Liver (tissue), 9 donors: ENCODE data around the gene ZNF506. TPM values are rescaled to one million over a fixed set of nuclear protein-coding genes. Genes with fewer than 3 reads are reported as not detected.

ENCODE experiments used
- DNase-seq: peaks from one replicate; pipeline ENCODE4 v3.0.0-alpha.2; 2017; ENCODE audit warnings: low spot score
- H3K27ac ChIP-seq, 2 donors: one replicate each; pipeline ENCODE4 v1.7.0; 2013; ENCODE audit warnings: inconsistent platforms in 2 of 2, low read length in 2 of 2, control low read depth in 1 of 2, low read depth in 1 of 2, mild to moderate bottlenecking in 1 of 2
- H3K27me3 ChIP-seq, 4 donors: one replicate each; pipeline versions ENCODE4 v1.6.1 to v1.7.0; 2013; ENCODE audit warnings: low read length in 3 of 4, inconsistent platforms in 1 of 4, mild to moderate bottlenecking in 1 of 4, moderate library complexity in 1 of 4; ENCODE audit not compliant: control insufficient read depth in 4 of 4, insufficient read depth in 4 of 4
- H3K36me3 ChIP-seq, 4 donors: one replicate each; pipeline versions ENCODE4 v1.6.1 to v1.7.0; 2013; ENCODE audit warnings: low read length in 3 of 4, mild to moderate bottlenecking in 3 of 4, low read depth in 1 of 4, moderate library complexity in 1 of 4; ENCODE audit not compliant: control insufficient read depth in 4 of 4, insufficient read depth in 3 of 4
- H3K4me1 ChIP-seq, 4 donors: one replicate each; pipeline versions ENCODE4 v1.6.1 to v1.7.0; 2013; ENCODE audit warnings: low read length in 3 of 4, mild to moderate bottlenecking in 3 of 4, moderate library complexity in 1 of 4; ENCODE audit not compliant: control insufficient read depth in 4 of 4, insufficient read depth in 4 of 4
- H3K4me3 ChIP-seq, 3 donors: one replicate each; pipeline versions ENCODE4 v1.6.1 to v1.7.0; 2013; ENCODE audit warnings: low read length in 3 of 3, control low read depth in 1 of 3, low read depth in 1 of 3, mild to moderate bottlenecking in 1 of 3
- H3K9ac ChIP-seq, 2 donors: one replicate each; pipeline ENCODE4 v1.7.0; 2013; ENCODE audit warnings: low read length in 2 of 2, mild to moderate bottlenecking in 2 of 2, moderate library complexity in 2 of 2, control low read depth in 1 of 2, low read depth in 1 of 2
- H3K9me3 ChIP-seq, 4 donors: one replicate each; pipeline versions ENCODE4 v1.6.1 to v1.7.0; 2013; ENCODE audit warnings: low read length in 3 of 4; ENCODE audit not compliant: control insufficient read depth in 4 of 4
- EGR1 ChIP-seq, 2 donors: IDR thresholded peaks; 2 replicates each; pipeline ENCODE4 v1.6.1; 2016 to 2018; ENCODE audit warnings: antibody characterized with exemption in 2 of 2, low read depth in 2 of 2
- FOXA1 ChIP-seq: IDR thresholded peaks from 2 replicates; pipeline ENCODE4 v1.6.1; 2016; ENCODE audit warnings: antibody characterized with exemption
- FOXA2 ChIP-seq: IDR thresholded peaks from 2 replicates; pipeline ENCODE4 v1.6.1; 2016; ENCODE audit warnings: antibody characterized with exemption
- GABPA ChIP-seq, 2 donors: IDR thresholded peaks in 1 of 2; conservative IDR thresholded peaks in 1 of 2; 2 replicates each; pipeline ENCODE4 v1.6.1; 2016; ENCODE audit warnings: antibody characterized with exemption in 2 of 2, mild to moderate bottlenecking in 1 of 2, moderate library complexity in 1 of 2
- HNF4A ChIP-seq, 2 donors: conservative IDR thresholded peaks; 2 replicates each; pipeline ENCODE4 v1.6.1; 2016; ENCODE audit warnings: antibody characterized with exemption in 2 of 2, mild to moderate bottlenecking in 2 of 2
- HNF4G ChIP-seq: IDR thresholded peaks from 2 replicates; pipeline ENCODE4 v1.6.1; 2016; ENCODE audit warnings: antibody characterized with exemption
- JUND ChIP-seq, 2 donors: IDR thresholded peaks; 2 replicates each; pipeline ENCODE4 v1.6.1; 2016; ENCODE audit warnings: antibody characterized with exemption in 2 of 2
- NR2F2 ChIP-seq: IDR thresholded peaks from 2 replicates; pipeline ENCODE4 v1.6.1; 2016; ENCODE audit warnings: antibody characterized with exemption
- RAD21 ChIP-seq, 2 donors: IDR thresholded peaks; 2 replicates each; pipeline ENCODE4 v1.6.1; 2016; ENCODE audit warnings: antibody characterized with exemption in 2 of 2, mild to moderate bottlenecking in 2 of 2
- RXRA ChIP-seq, 2 donors: IDR thresholded peaks; 2 replicates each; pipeline ENCODE4 v1.6.1; 2017 to 2018; ENCODE audit warnings: antibody characterized with exemption in 2 of 2, mild to moderate bottlenecking in 1 of 2
- SP1 ChIP-seq: IDR thresholded peaks from 2 replicates; pipeline ENCODE4 v1.6.1; 2018; ENCODE audit warnings: antibody characterized with exemption, mild to moderate bottlenecking
- TAF1 ChIP-seq: conservative IDR thresholded peaks from 2 replicates; pipeline ENCODE4 v1.6.1; 2016; ENCODE audit warnings: antibody characterized with exemption, mild to moderate bottlenecking
- YY1 ChIP-seq: IDR thresholded peaks from 2 replicates; pipeline ENCODE4 v1.6.1; 2016; ENCODE audit warnings: antibody characterized with exemption, mild to moderate bottlenecking
- WGBS: extraction: QIAGEN DNeasy Blood & Tissue Kit; methylation state at CpG from one replicate; pipeline ENCODE4 v1.1.7; 2013; 5-methylcytosine and 5-hydroxymethylcytosine counted together
- polyA plus RNA-seq, 2 donors: library from polyadenylated mRNA; stranded (reverse) in 1 of 2; unstranded in 1 of 2; fragments of 200-250 nt in 1 of 2; fragments of >200 nt in 1 of 2; fragmentation: Nextera tagmentation in 1 of 2; extraction: Ambion mirVana in 1 of 2; gene quantifications; one replicate each; pipeline versions ENCODE4 v1.2.1 to v1.2.3, GENCODE V29; 2013 to 2015
- total RNA-seq, 2 donors: library from RNA; depleted of rRNA; stranded (reverse); fragments of >200 nt; gene quantifications; one replicate each; pipeline ENCODE4 v1.2.3, GENCODE V29; 2014
- TF ChIP-seq, protein P1 (sequence below): IDR thresholded peaks from 2 replicates; pipeline ENCODE4 v1.6.1; 2016; ENCODE audit warnings: antibody characterized with exemption
- TF ChIP-seq, protein P2 (sequence below): IDR thresholded peaks from 2 replicates; pipeline ENCODE4 v1.6.1; 2016; ENCODE audit warnings: antibody characterized with exemption
- TF ChIP-seq, protein P3 (sequence below): IDR thresholded peaks from 2 replicates; pipeline ENCODE4 v1.6.1; 2016; ENCODE audit warnings: antibody characterized with exemption
- TF ChIP-seq, protein P4 (sequence below): IDR thresholded peaks from 2 replicates; pipeline ENCODE4 v1.6.1; 2016; ENCODE audit warnings: antibody characterized with exemption, mild to moderate bottlenecking
- TF ChIP-seq, protein P5 (sequence below): fragments of 150-350 bp; IDR thresholded peaks from 2 replicates; pipeline ENCODE4 v1.5.1; 2017; ENCODE audit warnings: improper control_type of control experiment, low read depth, low read length; ENCODE audit not compliant: missing input control
- donor health status: healthy.
- donor health status: healthy.
- donor health status: healthy.
- donor health status: healthy.
- donor health status: healthy.

The ZNF506 gene
- total and polyA plus RNA-seq, 4 donors, result 1.3 to 8.5 (median 4.9) TPM

DNA sequence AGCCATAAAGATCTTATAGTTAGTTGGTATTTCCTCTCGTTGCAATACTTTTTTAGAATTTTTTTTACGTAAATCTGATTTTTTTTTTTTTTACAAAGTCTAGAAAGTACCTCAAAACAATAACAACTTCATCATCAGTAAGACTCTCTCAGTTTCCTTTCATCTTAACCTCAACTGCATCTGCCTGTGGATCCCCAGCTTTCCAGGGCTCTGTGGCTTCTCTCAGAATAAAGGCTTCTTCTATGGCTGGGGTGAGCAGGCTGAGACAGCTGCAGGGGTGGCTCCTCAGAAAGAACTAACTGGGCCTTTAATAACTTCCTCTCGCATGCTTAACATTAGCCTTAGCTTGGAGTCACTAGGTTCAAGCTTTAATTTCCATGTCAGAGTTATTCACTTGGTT, 4.2 kb downstream of the ZNF506 start:
- 91% methylated on average over 3 of the region's 3 CpGs for WGBS

More for the DNA sequence above, 4.2 kb downstream of the ZNF506 start:
- DNase-seq, result no peak
- H3K9me3 ChIP-seq, result peaks cover 3 to 32% (median 9%) of the 10 kb centered on the region in 4 donors
- no peaks in the 10 kb centered on the region for H3K4me1 ChIP-seq
- peaks cover 2 to 12% (median 3%) of the 10 kb centered on the region in 4 donors for H3K36me3 ChIP-seq
- H3K27me3 ChIP-seq, result no peaks in the 10 kb centered on the region
- H3K9ac ChIP-seq, result no peak overlapping the region
- no peak for TF ChIP-seq GABPA (IDR thresholded peaks at IDR 0.05 in 1 of 2, conservative IDR thresholded peaks at IDR 0.05 in 1 of 2)
- TF ChIP-seq HNF4A (conservative IDR thresholded peaks at IDR 0.05), result no peak
- TF ChIP-seq, protein P1, sequence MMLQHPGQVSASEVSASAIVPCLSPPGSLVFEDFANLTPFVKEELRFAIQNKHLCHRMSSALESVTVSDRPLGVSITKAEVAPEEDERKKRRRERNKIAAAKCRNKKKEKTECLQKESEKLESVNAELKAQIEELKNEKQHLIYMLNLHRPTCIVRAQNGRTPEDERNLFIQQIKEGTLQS, result no peak
- TF ChIP-seq, protein P2, sequence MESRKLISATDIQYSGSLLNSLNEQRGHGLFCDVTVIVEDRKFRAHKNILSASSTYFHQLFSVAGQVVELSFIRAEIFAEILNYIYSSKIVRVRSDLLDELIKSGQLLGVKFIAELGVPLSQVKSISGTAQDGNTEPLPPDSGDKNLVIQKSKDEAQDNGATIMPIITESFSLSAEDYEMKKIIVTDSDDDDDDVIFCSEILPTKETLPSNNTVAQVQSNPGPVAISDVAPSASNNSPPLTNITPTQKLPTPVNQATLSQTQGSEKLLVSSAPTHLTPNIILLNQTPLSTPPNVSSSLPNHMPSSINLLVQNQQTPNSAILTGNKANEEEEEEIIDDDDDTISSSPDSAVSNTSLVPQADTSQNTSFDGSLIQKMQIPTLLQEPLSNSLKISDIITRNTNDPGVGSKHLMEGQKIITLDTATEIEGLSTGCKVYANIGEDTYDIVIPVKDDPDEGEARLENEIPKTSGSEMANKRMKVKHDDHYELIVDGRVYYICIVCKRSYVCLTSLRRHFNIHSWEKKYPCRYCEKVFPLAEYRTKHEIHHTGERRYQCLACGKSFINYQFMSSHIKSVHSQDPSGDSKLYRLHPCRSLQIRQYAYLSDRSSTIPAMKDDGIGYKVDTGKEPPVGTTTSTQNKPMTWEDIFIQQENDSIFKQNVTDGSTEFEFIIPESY, result no peak
- no peak for TF ChIP-seq NR2F2
- TF ChIP-seq EGR1 (IDR thresholded peaks at IDR 0.05; ENCODE audit: low read depth in 2 of 2), result no peak
- no peak for TF ChIP-seq HNF4G
- no peak for TF ChIP-seq YY1
- no peak for TF ChIP-seq RXRA (IDR thresholded peaks at IDR 0.05)
- TF ChIP-seq FOXA2, result no peak
- no peak for TF ChIP-seq TAF1
- TF ChIP-seq, protein P3, sequence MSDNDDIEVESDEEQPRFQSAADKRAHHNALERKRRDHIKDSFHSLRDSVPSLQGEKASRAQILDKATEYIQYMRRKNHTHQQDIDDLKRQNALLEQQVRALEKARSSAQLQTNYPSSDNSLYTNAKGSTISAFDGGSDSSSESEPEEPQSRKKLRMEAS, result no peak
- TF ChIP-seq RAD21 (IDR thresholded peaks at IDR 0.05), result no peak
- no peak for TF ChIP-seq JUND (IDR thresholded peaks at IDR 0.05)
- TF ChIP-seq FOXA1, result no peak
- TF ChIP-seq, protein P4, sequence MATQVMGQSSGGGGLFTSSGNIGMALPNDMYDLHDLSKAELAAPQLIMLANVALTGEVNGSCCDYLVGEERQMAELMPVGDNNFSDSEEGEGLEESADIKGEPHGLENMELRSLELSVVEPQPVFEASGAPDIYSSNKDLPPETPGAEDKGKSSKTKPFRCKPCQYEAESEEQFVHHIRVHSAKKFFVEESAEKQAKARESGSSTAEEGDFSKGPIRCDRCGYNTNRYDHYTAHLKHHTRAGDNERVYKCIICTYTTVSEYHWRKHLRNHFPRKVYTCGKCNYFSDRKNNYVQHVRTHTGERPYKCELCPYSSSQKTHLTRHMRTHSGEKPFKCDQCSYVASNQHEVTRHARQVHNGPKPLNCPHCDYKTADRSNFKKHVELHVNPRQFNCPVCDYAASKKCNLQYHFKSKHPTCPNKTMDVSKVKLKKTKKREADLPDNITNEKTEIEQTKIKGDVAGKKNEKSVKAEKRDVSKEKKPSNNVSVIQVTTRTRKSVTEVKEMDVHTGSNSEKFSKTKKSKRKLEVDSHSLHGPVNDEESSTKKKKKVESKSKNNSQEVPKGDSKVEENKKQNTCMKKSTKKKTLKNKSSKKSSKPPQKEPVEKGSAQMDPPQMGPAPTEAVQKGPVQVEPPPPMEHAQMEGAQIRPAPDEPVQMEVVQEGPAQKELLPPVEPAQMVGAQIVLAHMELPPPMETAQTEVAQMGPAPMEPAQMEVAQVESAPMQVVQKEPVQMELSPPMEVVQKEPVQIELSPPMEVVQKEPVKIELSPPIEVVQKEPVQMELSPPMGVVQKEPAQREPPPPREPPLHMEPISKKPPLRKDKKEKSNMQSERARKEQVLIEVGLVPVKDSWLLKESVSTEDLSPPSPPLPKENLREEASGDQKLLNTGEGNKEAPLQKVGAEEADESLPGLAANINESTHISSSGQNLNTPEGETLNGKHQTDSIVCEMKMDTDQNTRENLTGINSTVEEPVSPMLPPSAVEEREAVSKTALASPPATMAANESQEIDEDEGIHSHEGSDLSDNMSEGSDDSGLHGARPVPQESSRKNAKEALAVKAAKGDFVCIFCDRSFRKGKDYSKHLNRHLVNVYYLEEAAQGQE, result no peak
- TF ChIP-seq SP1, result no peak
- TF ChIP-seq, protein P5, sequence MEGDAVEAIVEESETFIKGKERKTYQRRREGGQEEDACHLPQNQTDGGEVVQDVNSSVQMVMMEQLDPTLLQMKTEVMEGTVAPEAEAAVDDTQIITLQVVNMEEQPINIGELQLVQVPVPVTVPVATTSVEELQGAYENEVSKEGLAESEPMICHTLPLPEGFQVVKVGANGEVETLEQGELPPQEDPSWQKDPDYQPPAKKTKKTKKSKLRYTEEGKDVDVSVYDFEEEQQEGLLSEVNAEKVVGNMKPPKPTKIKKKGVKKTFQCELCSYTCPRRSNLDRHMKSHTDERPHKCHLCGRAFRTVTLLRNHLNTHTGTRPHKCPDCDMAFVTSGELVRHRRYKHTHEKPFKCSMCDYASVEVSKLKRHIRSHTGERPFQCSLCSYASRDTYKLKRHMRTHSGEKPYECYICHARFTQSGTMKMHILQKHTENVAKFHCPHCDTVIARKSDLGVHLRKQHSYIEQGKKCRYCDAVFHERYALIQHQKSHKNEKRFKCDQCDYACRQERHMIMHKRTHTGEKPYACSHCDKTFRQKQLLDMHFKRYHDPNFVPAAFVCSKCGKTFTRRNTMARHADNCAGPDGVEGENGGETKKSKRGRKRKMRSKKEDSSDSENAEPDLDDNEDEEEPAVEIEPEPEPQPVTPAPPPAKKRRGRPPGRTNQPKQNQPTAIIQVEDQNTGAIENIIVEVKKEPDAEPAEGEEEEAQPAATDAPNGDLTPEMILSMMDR, result no peak
- no peak overlapping the region for H3K4me3 ChIP-seq
- H3K27ac ChIP-seq, result no peak overlapping the region
